ENCODE data around the gene SPPL3. TPM values are rescaled to one million over a fixed set of nuclear protein-coding genes. Genes with fewer than 3 reads are reported as not detected.

Gene SPPL3
- total and polyA plus RNA-seq, 2 experiments from 2014 or later = 10.9 to 27.8 TPM

DNA sequence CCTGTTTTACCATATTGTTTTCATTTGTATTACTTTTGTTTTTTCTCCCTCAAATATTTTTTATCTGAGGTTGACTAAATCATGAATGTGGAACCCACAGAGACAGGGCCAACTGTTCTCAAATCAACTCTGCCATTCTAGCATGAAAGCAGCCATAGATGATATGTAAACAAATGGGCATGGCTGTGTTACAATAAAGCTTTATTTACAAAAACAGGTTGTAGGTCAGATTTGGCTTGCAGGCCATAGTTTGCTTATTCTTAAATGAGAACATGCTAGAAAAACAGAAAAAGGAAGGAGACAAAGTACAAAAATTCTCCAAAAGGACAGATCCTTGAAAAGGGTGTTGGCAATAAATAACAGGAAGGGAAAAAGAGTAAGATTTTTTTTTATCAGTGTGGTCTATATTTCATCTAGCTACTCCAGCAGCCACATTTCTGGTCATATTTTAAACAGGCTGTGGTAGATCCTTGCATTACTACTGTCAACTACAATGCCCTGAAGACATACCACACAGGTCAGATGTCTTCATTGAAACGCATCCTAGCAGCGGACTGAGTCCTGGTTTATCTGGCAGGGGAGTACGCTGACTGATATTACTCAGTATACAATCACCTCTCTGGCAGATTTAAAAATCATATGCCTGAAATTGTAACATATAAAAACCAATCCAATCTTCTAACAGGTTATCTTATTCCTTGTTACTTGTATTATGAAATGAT, 42.9 kb downstream of the SPPL3 start (continued):
- no peak for TF ChIP-seq ZNF331 (CRISPR knock-in tag; IDR thresholded peaks at IDR 0.05; ENCODE audit: low read depth)
- TF ChIP-seq, protein P1, sequence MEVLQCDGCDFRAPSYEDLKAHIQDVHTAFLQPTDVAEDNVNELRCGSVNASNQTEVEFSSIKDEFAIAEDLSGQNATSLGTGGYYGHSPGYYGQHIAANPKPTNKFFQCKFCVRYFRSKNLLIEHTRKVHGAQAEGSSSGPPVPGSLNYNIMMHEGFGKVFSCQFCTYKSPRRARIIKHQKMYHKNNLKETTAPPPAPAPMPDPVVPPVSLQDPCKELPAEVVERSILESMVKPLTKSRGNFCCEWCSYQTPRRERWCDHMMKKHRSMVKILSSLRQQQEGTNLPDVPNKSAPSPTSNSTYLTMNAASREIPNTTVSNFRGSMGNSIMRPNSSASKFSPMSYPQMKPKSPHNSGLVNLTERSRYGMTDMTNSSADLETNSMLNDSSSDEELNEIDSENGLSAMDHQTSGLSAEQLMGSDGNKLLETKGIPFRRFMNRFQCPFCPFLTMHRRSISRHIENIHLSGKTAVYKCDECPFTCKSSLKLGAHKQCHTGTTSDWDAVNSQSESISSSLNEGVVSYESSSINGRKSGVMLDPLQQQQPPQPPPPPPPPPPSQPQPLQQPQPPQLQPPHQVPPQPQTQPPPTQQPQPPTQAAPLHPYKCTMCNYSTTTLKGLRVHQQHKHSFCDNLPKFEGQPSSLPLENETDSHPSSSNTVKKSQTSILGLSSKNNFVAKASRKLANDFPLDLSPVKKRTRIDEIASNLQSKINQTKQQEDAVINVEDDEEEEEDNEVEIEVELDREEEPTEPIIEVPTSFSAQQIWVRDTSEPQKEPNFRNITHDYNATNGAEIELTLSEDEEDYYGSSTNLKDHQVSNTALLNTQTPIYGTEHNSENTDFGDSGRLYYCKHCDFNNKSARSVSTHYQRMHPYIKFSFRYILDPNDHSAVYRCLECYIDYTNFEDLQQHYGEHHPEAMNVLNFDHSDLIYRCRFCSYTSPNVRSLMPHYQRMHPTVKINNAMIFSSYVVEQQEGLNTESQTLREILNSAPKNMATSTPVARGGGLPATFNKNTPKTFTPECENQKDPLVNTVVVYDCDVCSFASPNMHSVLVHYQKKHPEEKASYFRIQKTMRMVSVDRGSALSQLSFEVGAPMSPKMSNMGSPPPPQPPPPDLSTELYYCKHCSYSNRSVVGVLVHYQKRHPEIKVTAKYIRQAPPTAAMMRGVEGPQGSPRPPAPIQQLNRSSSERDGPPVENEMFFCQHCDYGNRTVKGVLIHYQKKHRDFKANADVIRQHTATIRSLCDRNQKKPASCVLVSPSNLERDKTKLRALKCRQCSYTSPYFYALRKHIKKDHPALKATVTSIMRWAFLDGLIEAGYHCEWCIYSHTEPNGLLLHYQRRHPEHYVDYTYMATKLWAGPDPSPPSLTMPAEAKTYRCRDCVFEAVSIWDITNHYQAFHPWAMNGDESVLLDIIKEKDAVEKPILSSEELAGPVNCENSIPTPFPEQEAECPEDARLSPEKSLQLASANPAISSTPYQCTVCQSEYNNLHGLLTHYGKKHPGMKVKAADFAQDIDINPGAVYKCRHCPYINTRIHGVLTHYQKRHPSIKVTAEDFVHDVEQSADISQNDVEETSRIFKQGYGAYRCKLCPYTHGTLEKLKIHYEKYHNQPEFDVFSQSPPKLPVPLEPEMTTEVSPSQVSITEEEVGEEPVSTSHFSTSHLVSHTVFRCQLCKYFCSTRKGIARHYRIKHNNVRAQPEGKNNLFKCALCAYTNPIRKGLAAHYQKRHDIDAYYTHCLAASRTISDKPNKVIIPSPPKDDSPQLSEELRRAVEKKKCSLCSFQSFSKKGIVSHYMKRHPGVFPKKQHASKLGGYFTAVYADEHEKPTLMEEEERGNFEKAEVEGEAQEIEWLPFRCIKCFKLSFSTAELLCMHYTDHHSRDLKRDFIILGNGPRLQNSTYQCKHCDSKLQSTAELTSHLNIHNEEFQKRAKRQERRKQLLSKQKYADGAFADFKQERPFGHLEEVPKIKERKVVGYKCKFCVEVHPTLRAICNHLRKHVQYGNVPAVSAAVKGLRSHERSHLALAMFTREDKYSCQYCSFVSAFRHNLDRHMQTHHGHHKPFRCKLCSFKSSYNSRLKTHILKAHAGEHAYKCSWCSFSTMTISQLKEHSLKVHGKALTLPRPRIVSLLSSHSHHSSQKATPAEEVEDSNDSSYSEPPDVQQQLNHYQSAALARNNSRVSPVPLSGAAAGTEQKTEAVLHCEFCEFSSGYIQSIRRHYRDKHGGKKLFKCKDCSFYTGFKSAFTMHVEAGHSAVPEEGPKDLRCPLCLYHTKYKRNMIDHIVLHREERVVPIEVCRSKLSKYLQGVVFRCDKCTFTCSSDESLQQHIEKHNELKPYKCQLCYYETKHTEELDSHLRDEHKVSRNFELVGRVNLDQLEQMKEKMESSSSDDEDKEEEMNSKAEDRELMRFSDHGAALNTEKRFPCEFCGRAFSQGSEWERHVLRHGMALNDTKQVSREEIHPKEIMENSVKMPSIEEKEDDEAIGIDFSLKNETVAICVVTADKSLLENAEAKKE (CRISPR knock-in tag; IDR thresholded peaks at IDR 0.05) = no peak
- TF ChIP-seq, protein P2, sequence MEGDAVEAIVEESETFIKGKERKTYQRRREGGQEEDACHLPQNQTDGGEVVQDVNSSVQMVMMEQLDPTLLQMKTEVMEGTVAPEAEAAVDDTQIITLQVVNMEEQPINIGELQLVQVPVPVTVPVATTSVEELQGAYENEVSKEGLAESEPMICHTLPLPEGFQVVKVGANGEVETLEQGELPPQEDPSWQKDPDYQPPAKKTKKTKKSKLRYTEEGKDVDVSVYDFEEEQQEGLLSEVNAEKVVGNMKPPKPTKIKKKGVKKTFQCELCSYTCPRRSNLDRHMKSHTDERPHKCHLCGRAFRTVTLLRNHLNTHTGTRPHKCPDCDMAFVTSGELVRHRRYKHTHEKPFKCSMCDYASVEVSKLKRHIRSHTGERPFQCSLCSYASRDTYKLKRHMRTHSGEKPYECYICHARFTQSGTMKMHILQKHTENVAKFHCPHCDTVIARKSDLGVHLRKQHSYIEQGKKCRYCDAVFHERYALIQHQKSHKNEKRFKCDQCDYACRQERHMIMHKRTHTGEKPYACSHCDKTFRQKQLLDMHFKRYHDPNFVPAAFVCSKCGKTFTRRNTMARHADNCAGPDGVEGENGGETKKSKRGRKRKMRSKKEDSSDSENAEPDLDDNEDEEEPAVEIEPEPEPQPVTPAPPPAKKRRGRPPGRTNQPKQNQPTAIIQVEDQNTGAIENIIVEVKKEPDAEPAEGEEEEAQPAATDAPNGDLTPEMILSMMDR (conservative IDR thresholded peaks at IDR 0.05; ENCODE audit: low read depth in 2 of 2) = no peak

DNA sequence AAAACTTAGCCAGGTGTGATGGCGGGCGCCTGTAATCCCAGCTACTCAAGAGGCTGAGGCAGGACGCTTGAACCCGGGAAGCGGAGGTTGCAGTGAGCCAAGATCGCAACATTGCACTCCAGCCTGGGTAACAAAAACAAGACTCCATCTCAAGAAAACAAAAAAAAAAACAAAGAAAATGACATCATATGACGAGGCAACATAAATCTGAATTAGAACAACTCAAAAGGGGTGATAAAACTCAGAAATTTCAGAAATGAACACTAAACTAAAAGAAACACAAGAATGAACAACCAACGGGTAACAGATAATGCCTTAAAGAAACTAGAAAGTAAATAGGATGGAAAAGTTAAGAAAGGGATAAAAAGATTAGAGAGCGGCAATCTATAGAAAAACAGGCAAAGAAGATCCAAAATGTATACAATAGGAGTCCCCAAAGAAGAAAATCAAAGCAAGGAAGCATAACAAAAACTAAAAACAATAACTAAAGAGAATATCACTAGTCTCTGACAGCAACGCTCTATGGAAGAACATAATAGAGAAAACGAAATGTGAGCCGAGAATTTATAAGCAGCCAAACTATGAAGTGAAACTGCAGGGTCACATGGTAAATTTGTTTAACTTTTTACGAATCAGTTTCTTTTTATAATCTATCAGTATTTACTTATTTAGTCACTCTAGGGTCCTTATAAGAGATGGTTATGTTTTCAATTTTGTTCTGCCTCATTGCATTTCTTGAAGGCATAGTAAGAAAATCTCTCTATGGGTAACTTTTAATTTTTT, 45.7 kb downstream of the SPPL3 start:
- Mint-ChIP-seq H3K9me3 (peaks cover 16% of the 10 kb centered on the region; the same call in 2 of the 3 replicates), H3K27ac (no peak overlapping the region), H3K27me3 (ENCODE audit: insufficient read depth, low read depth, poor library complexity) (peaks cover 2% of the 10 kb centered on the region), H3K4me1 (peaks cover 17% of the 10 kb centered on the region), H3K36me3 (ENCODE audit: low read depth) (peaks cover 19% of the 10 kb centered on the region), H3K4me3 (no peak overlapping the region)
- ATAC-seq (no peak), DNase-seq (ENCODE audit: low spot score) (no peak)
- H3K36me3 ChIP-seq (ENCODE audit: insufficient read depth) = no peaks in the 10 kb centered on the region; the same call in 1 of the 2 replicates
- peaks cover 12% of the 10 kb centered on the region for H4K20me1 ChIP-seq (replicated peaks; ENCODE audit: insufficient read depth)
- H3K79me2 ChIP-seq (replicated peaks; ENCODE audit: insufficient read depth) = peaks cover 83% of the 10 kb centered on the region
- no peak overlapping the region for H3K4me2 ChIP-seq
- H3K4me1 ChIP-seq (ENCODE audit: insufficient read depth) = no peaks in the 10 kb centered on the region
- no peak overlapping the region for H3K4me3 ChIP-seq
- no peaks in the 10 kb centered on the region for H3K9me2 ChIP-seq (ENCODE audit: insufficient read depth)
- H3K27me3 ChIP-seq (ENCODE audit: insufficient read depth) = no peaks in the 10 kb centered on the region
- no peak overlapping the region for H3K27ac ChIP-seq (ENCODE audit: low read depth)
- H2AFZ ChIP-seq = no peak overlapping the region
- H3F3A ChIP-seq (replicated peaks; ENCODE audit: low read depth) = no peaks in the 10 kb centered on the region; the same call in 1 of the 2 replicates
- TF ChIP-seq EZH2 (IDR thresholded peaks at IDR 0.05; ENCODE audit: low read depth, unreplicated experiment) = no peak
- TF ChIP-seq, protein P3, sequence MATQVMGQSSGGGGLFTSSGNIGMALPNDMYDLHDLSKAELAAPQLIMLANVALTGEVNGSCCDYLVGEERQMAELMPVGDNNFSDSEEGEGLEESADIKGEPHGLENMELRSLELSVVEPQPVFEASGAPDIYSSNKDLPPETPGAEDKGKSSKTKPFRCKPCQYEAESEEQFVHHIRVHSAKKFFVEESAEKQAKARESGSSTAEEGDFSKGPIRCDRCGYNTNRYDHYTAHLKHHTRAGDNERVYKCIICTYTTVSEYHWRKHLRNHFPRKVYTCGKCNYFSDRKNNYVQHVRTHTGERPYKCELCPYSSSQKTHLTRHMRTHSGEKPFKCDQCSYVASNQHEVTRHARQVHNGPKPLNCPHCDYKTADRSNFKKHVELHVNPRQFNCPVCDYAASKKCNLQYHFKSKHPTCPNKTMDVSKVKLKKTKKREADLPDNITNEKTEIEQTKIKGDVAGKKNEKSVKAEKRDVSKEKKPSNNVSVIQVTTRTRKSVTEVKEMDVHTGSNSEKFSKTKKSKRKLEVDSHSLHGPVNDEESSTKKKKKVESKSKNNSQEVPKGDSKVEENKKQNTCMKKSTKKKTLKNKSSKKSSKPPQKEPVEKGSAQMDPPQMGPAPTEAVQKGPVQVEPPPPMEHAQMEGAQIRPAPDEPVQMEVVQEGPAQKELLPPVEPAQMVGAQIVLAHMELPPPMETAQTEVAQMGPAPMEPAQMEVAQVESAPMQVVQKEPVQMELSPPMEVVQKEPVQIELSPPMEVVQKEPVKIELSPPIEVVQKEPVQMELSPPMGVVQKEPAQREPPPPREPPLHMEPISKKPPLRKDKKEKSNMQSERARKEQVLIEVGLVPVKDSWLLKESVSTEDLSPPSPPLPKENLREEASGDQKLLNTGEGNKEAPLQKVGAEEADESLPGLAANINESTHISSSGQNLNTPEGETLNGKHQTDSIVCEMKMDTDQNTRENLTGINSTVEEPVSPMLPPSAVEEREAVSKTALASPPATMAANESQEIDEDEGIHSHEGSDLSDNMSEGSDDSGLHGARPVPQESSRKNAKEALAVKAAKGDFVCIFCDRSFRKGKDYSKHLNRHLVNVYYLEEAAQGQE (IDR thresholded peaks at IDR 0.05; ENCODE audit: unreplicated experiment) = no peak
- TF ChIP-seq STAT1 (IDR thresholded peaks at IDR 0.05; ENCODE audit: unreplicated experiment) = no peak
- TF ChIP-seq EZH2phosphoT487 (IDR thresholded peaks at IDR 0.05; ENCODE audit: unreplicated experiment) = no peak

All from GM23338 (cell line).